Hepatocyte (in vitro differentiated cells): ENCODE data around the gene MRPS18C.

Source experiments
- CTCF ChIP-seq: fragments of 200-600 bp; sonication (generic); IDR thresholded peaks from 2 replicates; pipeline ENCODE4 v1.5.1; 2016; ENCODE audit warnings: antibody characterized with exemption, mild to moderate bottlenecking; ENCODE audit not compliant: poor library complexity
- EZH2 ChIP-seq: fragments of 200-600 bp; sonication (generic); IDR thresholded peaks from 2 replicates; pipeline ENCODE4 v1.6.1; 2016; ENCODE audit warnings: antibody characterized with exemption, mild to moderate bottlenecking, borderline replicate concordance

- TF ChIP-seq EZH2 (no peak), CTCF (no peak)
These were observed 37.6 kb upstream of the MRPS18C start for GRCh38 chr4:83418211-83418610.
